Osteoblast (primary cell): Measurements from ENCODE around the gene FNDC10. TPM values are rescaled to one million over a fixed set of nuclear protein-coding genes. Genes with fewer than 3 reads are reported as not detected.
A peak's percentile ranks its signal among the peaks of the same experiment; 100 is the strongest.

Experiments used
- DNase-seq: peaks from one replicate; pipeline ENCODE4 v3.0.0; 2011; ENCODE audit warnings: low spot score, mixed read lengths; ENCODE audit not compliant: insufficient read length; ENCODE audit errors: missing footprints
- H2AFZ ChIP-seq: 2 replicates; pipeline ENCODE4 v1.6.0; 2011; ENCODE audit warnings: mild to moderate bottlenecking, low read length
- H3K27ac ChIP-seq: 2 replicates; pipeline ENCODE4 v1.5.1; 2011; ENCODE audit warnings: mild to moderate bottlenecking, low read depth, low read length, moderate library complexity
- H3K27me3 ChIP-seq: 2 replicates; pipeline ENCODE4 v1.6.0; 2012; ENCODE audit warnings: mild to moderate bottlenecking, control low read depth, inconsistent platforms, low read length, moderate library complexity; ENCODE audit not compliant: insufficient read depth
- H3K36me3 ChIP-seq: 2 replicates; pipeline ENCODE4 v1.5.1; 2011; ENCODE audit warnings: mild to moderate bottlenecking, low read length, control low read depth, moderate library complexity; ENCODE audit not compliant: insufficient read depth
- H3K4me1 ChIP-seq: 2 replicates; pipeline ENCODE4 v1.5.1; 2011; ENCODE audit warnings: mild to moderate bottlenecking, low read length, control low read depth, moderate library complexity; ENCODE audit not compliant: insufficient read depth
- H3K4me2 ChIP-seq: 2 replicates; pipeline ENCODE4 v1.6.0; 2011; ENCODE audit warnings: mild to moderate bottlenecking, low read length; ENCODE audit not compliant: insufficient read depth
- H3K4me3 ChIP-seq: fragments of 200-600 bp; sonication (generic); 3 replicates; pipeline ENCODE4 v1.5.1; 2012; ENCODE audit warnings: mild to moderate bottlenecking, low read length, inconsistent platforms; ENCODE audit not compliant: insufficient read depth
- H3K79me2 ChIP-seq: 2 replicates; pipeline ENCODE4 v1.6.0; 2012; ENCODE audit warnings: mild to moderate bottlenecking, low read length, control low read depth, inconsistent platforms; ENCODE audit not compliant: insufficient read depth
- H3K9me3 ChIP-seq: 2 replicates; pipeline ENCODE4 v1.5.1; 2011; ENCODE audit warnings: low read depth, low read length, control low read depth
- H4K20me1 ChIP-seq: 2 replicates; pipeline ENCODE4 v1.6.0; 2012; ENCODE audit warnings: mild to moderate bottlenecking, low read length, control low read depth; ENCODE audit not compliant: insufficient read depth
- CTCF ChIP-seq: IDR thresholded peaks from 2 replicates; pipeline ENCODE4 v1.5.1; 2011; ENCODE audit warnings: mild to moderate bottlenecking, low read depth, low read length, moderate library complexity; ENCODE audit errors: extremely low read depth
- total RNA-seq: library from RNA; depleted of rRNA; stranded (reverse); fragments of >200 nt; gene quantifications from 2 replicates; pipeline ENCODE4 v1.2.3, GENCODE V29; 2012

FNDC10 gene
- total RNA-seq, 1 donor: 2.5 TPM

GRCh38 chr1:1630965-1631781 lies 31.2 kb upstream of the FNDC10 start:
- H3K36me3 ChIP-seq: no peaks in the 10 kb centered on the region
- H3K27ac ChIP-seq: no peak overlapping the region
- peaks cover 8% of the 10 kb centered on the region for H3K27me3 ChIP-seq
- H3K4me1 ChIP-seq: no peaks in the 10 kb centered on the region
- H2AFZ ChIP-seq: no peak overlapping the region
- peak; percentile 98 for DNase-seq
- H3K4me2 ChIP-seq: no peak overlapping the region
- no peak for TF ChIP-seq CTCF
- H3K9me3 ChIP-seq: no peaks in the 10 kb centered on the region
- H4K20me1 ChIP-seq: peaks cover 6% of the 10 kb centered on the region
- no peak overlapping the region for H3K4me3 ChIP-seq
- no peaks in the 10 kb centered on the region for H3K79me2 ChIP-seq

- peaks cover 6% of the 10 kb centered on the region for H4K20me1 ChIP-seq
- no peaks in the 10 kb centered on the region for H3K79me2 ChIP-seq
- H3K4me2 ChIP-seq: no peak overlapping the region
- H3K9me3 ChIP-seq: no peaks in the 10 kb centered on the region
- H3K27me3 ChIP-seq: peaks cover 8% of the 10 kb centered on the region
- no peak overlapping the region for H2AFZ ChIP-seq
- no peak overlapping the region for H3K27ac ChIP-seq
- peak; percentile 94 for DNase-seq
- no peaks in the 10 kb centered on the region for H3K36me3 ChIP-seq
- no peak overlapping the region for H3K4me3 ChIP-seq
- no peaks in the 10 kb centered on the region for H3K4me1 ChIP-seq
- TF ChIP-seq CTCF: no peak
These were observed 30.4 kb upstream of the FNDC10 start for GRCh38 chr1:1630191-1630964.

- H3K4me1 ChIP-seq: no peaks in the 10 kb centered on the region
- H3K4me2 ChIP-seq: no peak overlapping the region
- H3K27ac ChIP-seq: no peak overlapping the region
- no peak for TF ChIP-seq CTCF
- no peak overlapping the region for H2AFZ ChIP-seq
- H4K20me1 ChIP-seq: peaks cover 6% of the 10 kb centered on the region
- H3K27me3 ChIP-seq: peaks cover 8% of the 10 kb centered on the region
- H3K9me3 ChIP-seq: no peaks in the 10 kb centered on the region
- DNase-seq: peak; percentile 88
- H3K79me2 ChIP-seq: no peaks in the 10 kb centered on the region
- no peak overlapping the region for H3K4me3 ChIP-seq
- no peaks in the 10 kb centered on the region for H3K36me3 ChIP-seq
These were observed 29.7 kb upstream of the FNDC10 start for GRCh38 chr1:1629430-1630190.
